Mesenchymal stem cell (in vitro differentiated cells and primary cell): Measurements from ENCODE around the gene RAPGEF1.
A peak's percentile ranks its signal among the peaks of the same experiment; 100 is the strongest.

Experiments
- DNase-seq: peaks from one replicate; pipeline ENCODE4 v3.0.0-alpha.2; 2013
- H2AFZ ChIP-seq: one replicate; pipeline ENCODE4 v1.6.1; 2013; ENCODE audit warnings: low read depth, mild to moderate bottlenecking, control low read depth, inconsistent platforms, low read length, moderate library complexity
- H2AK5ac ChIP-seq: 2 replicates; pipeline ENCODE4 v1.6.1; 2013; ENCODE audit warnings: low read length, moderate library complexity, mild to moderate bottlenecking, inconsistent platforms; ENCODE audit not compliant: severe bottlenecking
- H2BK120ac ChIP-seq: one replicate; pipeline ENCODE4 v1.6.1; 2013; ENCODE audit warnings: low read depth, mild to moderate bottlenecking, inconsistent platforms, low read length, moderate library complexity
- H2BK12ac ChIP-seq, 2 experiments: one replicate each; pipeline ENCODE4 v1.6.1; 2013; ENCODE audit warnings: inconsistent platforms in 2 of 2, low read length in 2 of 2, mild to moderate bottlenecking in 2 of 2, moderate library complexity in 2 of 2, control low read depth in 1 of 2
- H2BK15ac ChIP-seq: one replicate; pipeline ENCODE4 v1.6.1; 2013; ENCODE audit warnings: mild to moderate bottlenecking, low read depth, inconsistent platforms; ENCODE audit not compliant: poor library complexity, severe bottlenecking
- H2BK5ac ChIP-seq: 2 replicates; pipeline ENCODE4 v1.6.1; 2013; ENCODE audit warnings: low read depth, mild to moderate bottlenecking, low read length, control low read depth, inconsistent platforms; ENCODE audit not compliant: poor library complexity, severe bottlenecking
- H3K14ac ChIP-seq, 2 experiments: one replicate each; pipeline ENCODE4 v1.6.1; 2013; ENCODE audit warnings: inconsistent platforms in 2 of 2, low read length in 2 of 2, control low read depth in 1 of 2, mild to moderate bottlenecking in 1 of 2, moderate library complexity in 1 of 2
- H3K18ac ChIP-seq, 2 experiments: one replicate each; pipeline ENCODE4 v1.6.1; 2013; ENCODE audit warnings: inconsistent platforms in 2 of 2, low read length in 2 of 2, control low read depth in 1 of 2, low read depth in 1 of 2, mild to moderate bottlenecking in 1 of 2
- H3K23ac ChIP-seq, 2 experiments: one replicate each; pipeline ENCODE4 v1.6.1; 2013; ENCODE audit warnings: inconsistent platforms in 2 of 2, low read length in 2 of 2, mild to moderate bottlenecking in 2 of 2, moderate library complexity in 2 of 2, control low read depth in 1 of 2
- H3K27ac ChIP-seq: 2 replicates; pipeline ENCODE4 v1.5.1; 2013; ENCODE audit warnings: mild to moderate bottlenecking, moderate library complexity, low read length, control low read depth, inconsistent platforms; ENCODE audit not compliant: poor library complexity, severe bottlenecking
- H3K27me3 ChIP-seq, 2 experiments: 2 replicates each; pipeline versions ENCODE4 v1.6.1 to v1.7.0; 2013; ENCODE audit warnings: low read length in 2 of 2, mild to moderate bottlenecking in 2 of 2, moderate library complexity in 2 of 2, control low read depth in 1 of 2, inconsistent platforms in 1 of 2; ENCODE audit not compliant: control insufficient read depth in 1 of 2, insufficient read depth in 1 of 2
- H3K36me3 ChIP-seq, 2 experiments: 2 replicates each; pipeline versions ENCODE4 v1.6.1 to v1.7.0; 2013; ENCODE audit warnings: low read length in 2 of 2, control low read depth in 1 of 2, inconsistent platforms in 1 of 2, low read depth in 1 of 2, mild to moderate bottlenecking in 1 of 2; ENCODE audit not compliant: insufficient read depth in 2 of 2, control insufficient read depth in 1 of 2
- H3K4ac ChIP-seq, 2 experiments: one replicate each; pipeline ENCODE4 v1.6.1; 2013; ENCODE audit warnings: inconsistent platforms in 2 of 2, low read length in 2 of 2, mild to moderate bottlenecking in 2 of 2, moderate library complexity in 2 of 2, control low read depth in 1 of 2, low read depth in 1 of 2
- H3K4me1 ChIP-seq: 2 replicates; pipeline ENCODE4 v1.6.1; 2013; ENCODE audit warnings: low read depth, low read length, control low read depth; ENCODE audit not compliant: control insufficient read depth, insufficient read depth
- H3K4me2 ChIP-seq: 2 replicates; pipeline ENCODE4 v1.6.1; 2013; ENCODE audit warnings: low read length, mild to moderate bottlenecking, inconsistent platforms; ENCODE audit not compliant: poor library complexity, severe bottlenecking
- H3K4me3 ChIP-seq, 2 experiments: 2 replicates each; pipeline versions ENCODE4 v1.5.1 to v1.7.0; 2013; ENCODE audit warnings: low read length in 2 of 2, mild to moderate bottlenecking in 2 of 2, control low read depth in 1 of 2, low read depth in 1 of 2; ENCODE audit not compliant: insufficient read depth in 1 of 2
- H3K79me1 ChIP-seq: replicated peaks from 2 replicates; pipeline ENCODE4 v1.6.1; 2013; ENCODE audit warnings: mild to moderate bottlenecking, control low read depth, low read length, inconsistent platforms; ENCODE audit not compliant: poor library complexity, severe bottlenecking
- H3K9ac ChIP-seq: 2 replicates; pipeline ENCODE4 v1.7.0; 2013; ENCODE audit warnings: mild to moderate bottlenecking, low read length, moderate library complexity
- H3K9me3 ChIP-seq: 2 replicates; pipeline ENCODE4 v1.7.0; 2013; ENCODE audit warnings: mild to moderate bottlenecking, low read length; ENCODE audit not compliant: control insufficient read depth
- H4K8ac ChIP-seq: one replicate; pipeline ENCODE4 v1.6.1; 2013; ENCODE audit warnings: inconsistent platforms, mild to moderate bottlenecking, low read length, moderate library complexity
- H4K91ac ChIP-seq: one replicate; pipeline ENCODE4 v1.6.1; 2013; ENCODE audit warnings: mild to moderate bottlenecking, low read length, inconsistent platforms
- WGBS: methylation state at CpG from one replicate; pipeline ENCODE4 v1.1.7; 2013; ENCODE audit warnings: mixed read lengths; 5-methylcytosine and 5-hydroxymethylcytosine counted together

The RAPGEF1 gene

DNA sequence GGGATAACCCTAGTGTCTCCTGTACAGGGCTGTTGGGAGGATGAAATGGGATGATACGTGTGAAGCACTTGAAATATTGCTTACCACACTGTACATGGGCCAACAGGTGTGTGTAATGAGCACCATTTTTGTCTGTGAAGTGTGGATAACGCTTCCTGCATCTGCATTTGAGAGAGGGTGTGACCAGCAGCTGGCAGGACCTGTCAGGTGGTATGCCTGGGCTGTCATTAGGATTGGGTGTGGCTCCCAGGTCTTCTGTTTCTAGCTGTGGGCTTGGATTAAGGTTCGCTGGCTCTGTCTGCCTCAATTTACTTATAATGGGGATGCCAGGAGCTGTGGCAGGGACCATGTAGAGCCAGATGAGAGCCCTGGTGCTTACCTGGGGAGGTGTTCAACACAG, 120.2 kb downstream of the RAPGEF1 start:
- Histone ChIP-seq H3K4me3 (no peak overlapping the region), H3K36me3 (peaks cover 61 to 89% of the 10 kb centered on the region in 2 experiments), H3K4me2 (no peak overlapping the region), H3K9me3 (no peaks in the 10 kb centered on the region), H3K4ac (no peak overlapping the region), H4K8ac (no peak overlapping the region), H2AFZ (no peak overlapping the region), H3K23ac (no peak overlapping the region), H3K27ac (no peak overlapping the region), H2AK5ac (no peak overlapping the region), H2BK5ac (no peak overlapping the region), H3K27me3 (no peaks in the 10 kb centered on the region), H3K9ac (no peak overlapping the region), H4K91ac (no peak overlapping the region), H2BK12ac (no peak overlapping the region), H3K18ac (no peak overlapping the region), H2BK15ac (no peak overlapping the region), H3K14ac (no peak overlapping the region), H3K4me1 (peaks cover 15% of the 10 kb centered on the region), H3K79me1 (peaks cover 3% of the 10 kb centered on the region), H2BK120ac (no peak overlapping the region)
- WGBS = 95% methylated on average over 3 of the region's 3 CpGs
- no peak for DNase-seq

DNA sequence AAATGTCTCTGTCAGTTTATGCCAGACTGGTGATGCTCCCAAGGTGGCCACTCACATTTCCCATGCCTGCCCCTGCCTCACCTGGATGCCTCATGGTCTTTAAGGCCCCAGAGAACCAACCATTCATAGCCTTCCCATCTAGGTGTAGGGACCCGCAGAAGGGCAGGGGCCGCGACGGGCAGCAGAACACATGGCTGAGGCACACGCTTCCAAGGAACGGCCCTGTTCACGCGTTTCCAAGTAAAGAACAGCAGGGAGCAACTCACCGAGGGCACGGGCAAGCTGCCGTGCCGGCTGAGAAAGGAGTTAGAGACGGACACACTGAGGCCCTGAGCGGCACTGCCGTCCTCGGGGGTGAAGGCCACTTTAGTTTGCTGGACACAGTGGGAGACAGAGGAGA, 121.1 kb downstream of the RAPGEF1 start:
- Histone ChIP-seq H3K23ac (no peak overlapping the region), H2BK12ac (no peak overlapping the region), H4K91ac (no peak overlapping the region), H3K14ac (no peak overlapping the region), H3K4me2 (no peak overlapping the region), H2BK5ac (no peak overlapping the region), H3K27ac (no peak overlapping the region), H2AK5ac (no peak overlapping the region), H4K8ac (no peak overlapping the region), H3K79me1 (peaks cover 3% of the 10 kb centered on the region), H3K18ac (no peak overlapping the region), H3K4me1 (peaks cover 11% of the 10 kb centered on the region), H2AFZ (no peak overlapping the region), H2BK120ac (no peak overlapping the region), H2BK15ac (peak overlapping the region; percentile 7), H3K36me3 (peaks cover 61 to 95% of the 10 kb centered on the region in 2 experiments), H3K4me3 (no peak overlapping the region), H3K9me3 (no peaks in the 10 kb centered on the region), H3K4ac (peak overlapping the region in 1 of 2 experiments; percentile 3), H3K27me3 (no peaks in the 10 kb centered on the region), H3K9ac (no peak overlapping the region)
- WGBS = 98% methylated on average over 16 of the region's 16 CpGs
- no peak for DNase-seq

DNA sequence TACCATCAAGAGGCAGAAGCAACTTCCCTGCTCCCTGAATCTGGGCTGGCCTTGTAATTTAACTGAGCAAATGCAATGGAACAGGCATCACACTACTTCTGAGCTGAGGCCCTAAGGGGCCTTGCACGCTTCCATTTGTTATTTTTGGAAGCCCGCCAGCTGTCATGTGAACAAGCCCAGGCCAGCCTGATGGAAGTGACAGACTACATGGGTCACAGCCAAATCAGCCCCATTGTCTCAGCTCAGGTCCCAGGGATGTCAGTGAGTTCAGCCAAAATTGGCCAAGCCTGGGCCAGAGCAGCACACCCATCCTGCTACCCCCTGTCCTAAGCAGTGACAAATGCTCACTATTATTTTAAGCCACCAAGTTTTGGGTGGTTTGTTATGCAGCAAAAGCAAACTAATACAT, 121.8 kb downstream of the RAPGEF1 start:
- Histone ChIP-seq H3K36me3 (peaks cover 62 to 95% of the 10 kb centered on the region in 2 experiments), H2BK12ac (no peak overlapping the region), H3K18ac (no peak overlapping the region), H3K9me3 (no peaks in the 10 kb centered on the region), H3K4ac (no peak overlapping the region), H2BK120ac (no peak overlapping the region), H3K4me2 (no peak overlapping the region), H3K27ac (no peak overlapping the region), H3K27me3 (no peaks in the 10 kb centered on the region), H3K4me1 (peaks cover 11% of the 10 kb centered on the region), H2BK15ac (no peak overlapping the region), H3K9ac (no peak overlapping the region), H3K79me1 (peaks cover 1% of the 10 kb centered on the region), H4K8ac (no peak overlapping the region), H3K4me3 (no peak overlapping the region), H3K23ac (no peak overlapping the region), H2AFZ (no peak overlapping the region), H4K91ac (no peak overlapping the region), H3K14ac (no peak overlapping the region), H2BK5ac (no peak overlapping the region), H2AK5ac (no peak overlapping the region)
- WGBS = 70% methylated on average over 2 of the region's 2 CpGs
- DNase-seq = peak; percentile 22

DNA sequence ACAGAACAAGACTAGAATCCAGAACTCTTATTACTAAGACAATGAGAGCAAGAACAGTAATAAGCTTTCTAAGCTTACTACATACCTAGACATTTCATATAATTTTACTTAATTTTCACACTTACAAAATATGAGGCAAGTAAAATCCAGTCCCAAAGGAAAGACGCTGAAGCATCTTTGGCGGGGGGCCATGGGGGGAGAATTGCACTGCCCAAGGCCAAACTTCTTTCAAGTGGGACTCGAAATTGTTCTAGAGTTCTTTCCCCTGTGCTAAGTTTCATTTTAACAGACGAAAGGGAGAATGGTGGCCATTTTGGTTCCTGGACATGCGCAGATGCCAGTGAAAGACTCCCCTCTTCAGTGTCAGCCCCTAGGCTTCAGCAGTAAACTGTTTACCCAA, 122.3 kb downstream of the RAPGEF1 start:
- Histone ChIP-seq H4K8ac (no peak overlapping the region), H2BK12ac (no peak overlapping the region), H3K27me3 (no peaks in the 10 kb centered on the region), H3K9ac (no peak overlapping the region), H3K14ac (no peak overlapping the region), H2AK5ac (no peak overlapping the region), H4K91ac (no peak overlapping the region), H3K36me3 (peaks cover 64 to 95% of the 10 kb centered on the region in 2 experiments), H3K18ac (no peak overlapping the region), H3K79me1 (peaks cover 1% of the 10 kb centered on the region), H3K23ac (no peak overlapping the region), H2BK120ac (no peak overlapping the region), H3K27ac (no peak overlapping the region), H3K4me3 (no peak overlapping the region), H3K4me1 (peaks cover 11% of the 10 kb centered on the region), H2AFZ (no peak overlapping the region), H3K9me3 (no peaks in the 10 kb centered on the region), H3K4ac (no peak overlapping the region), H2BK5ac (no peak overlapping the region), H3K4me2 (no peak overlapping the region), H2BK15ac (no peak overlapping the region)
- no peak for DNase-seq
- WGBS = 97% methylated on average over 5 of the region's 5 CpGs
